Right lung (tissue), 10 donors: Measurements from ENCODE around the gene HFM1. TPM values are rescaled to one million over a fixed set of nuclear protein-coding genes. Genes with fewer than 3 reads are reported as not detected.
A peak's percentile ranks its signal among the peaks of the same experiment; 100 is the strongest.
"Not testable (repeated sequence)": the region's sequence is repeated elsewhere in the genome, so short reads cannot be mapped to it uniquely, and the experiment has no call there.

Experiments used
- DNase-seq, 2 donors: peaks; one replicate each; pipeline ENCODE4 v3.0.0-alpha.2; 2013
- long read RNA-seq, 8 donors: transcript quantifications; one replicate each; lab custom pipeline, GENCODE V29; 2026
- polyA plus RNA-seq, 5 donors: library from polyadenylated mRNA; unstranded; fragments of 120-200 nt; gene quantifications; one replicate each; pipeline versions ENCODE4 v1.2.1 to v1.2.3, GENCODE V29; 2013; ENCODE audit warnings: inconsistent platforms in 1 of 5, low replicate concordance in 1 of 5; ENCODE audit not compliant: insufficient read length in 5 of 5, insufficient read depth in 1 of 5

HFM1 gene, protein sequence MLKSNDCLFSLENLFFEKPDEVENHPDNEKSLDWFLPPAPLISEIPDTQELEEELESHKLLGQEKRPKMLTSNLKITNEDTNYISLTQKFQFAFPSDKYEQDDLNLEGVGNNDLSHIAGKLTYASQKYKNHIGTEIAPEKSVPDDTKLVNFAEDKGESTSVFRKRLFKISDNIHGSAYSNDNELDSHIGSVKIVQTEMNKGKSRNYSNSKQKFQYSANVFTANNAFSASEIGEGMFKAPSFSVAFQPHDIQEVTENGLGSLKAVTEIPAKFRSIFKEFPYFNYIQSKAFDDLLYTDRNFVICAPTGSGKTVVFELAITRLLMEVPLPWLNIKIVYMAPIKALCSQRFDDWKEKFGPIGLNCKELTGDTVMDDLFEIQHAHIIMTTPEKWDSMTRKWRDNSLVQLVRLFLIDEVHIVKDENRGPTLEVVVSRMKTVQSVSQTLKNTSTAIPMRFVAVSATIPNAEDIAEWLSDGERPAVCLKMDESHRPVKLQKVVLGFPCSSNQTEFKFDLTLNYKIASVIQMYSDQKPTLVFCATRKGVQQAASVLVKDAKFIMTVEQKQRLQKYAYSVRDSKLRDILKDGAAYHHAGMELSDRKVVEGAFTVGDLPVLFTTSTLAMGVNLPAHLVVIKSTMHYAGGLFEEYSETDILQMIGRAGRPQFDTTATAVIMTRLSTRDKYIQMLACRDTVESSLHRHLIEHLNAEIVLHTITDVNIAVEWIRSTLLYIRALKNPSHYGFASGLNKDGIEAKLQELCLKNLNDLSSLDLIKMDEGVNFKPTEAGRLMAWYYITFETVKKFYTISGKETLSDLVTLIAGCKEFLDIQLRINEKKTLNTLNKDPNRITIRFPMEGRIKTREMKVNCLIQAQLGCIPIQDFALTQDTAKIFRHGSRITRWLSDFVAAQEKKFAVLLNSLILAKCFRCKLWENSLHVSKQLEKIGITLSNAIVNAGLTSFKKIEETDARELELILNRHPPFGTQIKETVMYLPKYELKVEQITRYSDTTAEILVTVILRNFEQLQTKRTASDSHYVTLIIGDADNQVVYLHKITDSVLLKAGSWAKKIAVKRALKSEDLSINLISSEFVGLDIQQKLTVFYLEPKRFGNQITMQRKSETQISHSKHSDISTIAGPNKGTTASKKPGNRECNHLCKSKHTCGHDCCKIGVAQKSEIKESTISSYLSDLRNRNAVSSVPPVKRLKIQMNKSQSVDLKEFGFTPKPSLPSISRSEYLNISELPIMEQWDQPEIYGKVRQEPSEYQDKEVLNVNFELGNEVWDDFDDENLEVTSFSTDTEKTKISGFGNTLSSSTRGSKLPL (N-terminal part only)
- 10 to 100 TPM in 4 of 5 donors, 1 to 10 TPM in 1; 6.4 to 13.7 (median 11.7) TPM for polyA plus RNA-seq
- long read RNA-seq, donor 1, result 0 reads
- long read RNA-seq, donor 2, result 0 reads
- long read RNA-seq, donor 3, result 0 reads
- long read RNA-seq, donor 4, result 0 reads
- long read RNA-seq, donor 5, result 0 reads
- long read RNA-seq, donor 6, result 0 reads
- long read RNA-seq, donor 7, result 0 reads
- long read RNA-seq, donor 8, result 0 reads

GRCh38 chr1:91404151-91405012 lies at the start of gene HFM1:
HFM1 (minus strand) TSS chr1:91404837; CDS start chr1:91401082, 3,755 bp downstream.
- peak; percentile 86 to 88 for DNase-seq

GRCh38 chr1:91454136-91454535 lies 49.5 kb upstream of the HFM1 start:
- DNase-seq, result no peak

DNA sequence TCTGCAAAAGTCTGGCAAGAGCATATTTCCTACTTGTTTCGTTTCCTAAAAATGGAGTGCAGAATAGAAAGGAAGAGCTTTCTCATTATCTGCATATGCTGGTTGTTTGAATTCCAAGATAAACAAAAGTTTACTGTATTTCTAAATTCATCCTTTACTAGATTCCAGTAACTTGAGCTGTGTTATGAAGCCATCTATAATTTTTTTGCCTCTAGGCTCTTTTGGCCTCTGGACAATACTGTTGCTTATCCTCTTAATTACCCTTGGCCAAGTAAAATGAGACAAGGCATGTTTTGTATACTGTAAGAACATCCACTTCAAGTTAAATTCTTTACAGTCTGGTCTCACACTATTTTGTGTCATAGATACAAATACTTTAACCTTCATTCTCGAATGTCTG lies 45.6 kb upstream of the HFM1 start:
- peak in 1 of 2 donors; percentile 12 for DNase-seq

- DNase-seq, result not testable (repeated sequence)
These were observed 43.1 kb upstream of the HFM1 start for GRCh38 chr1:91447782-91448181.

DNA sequence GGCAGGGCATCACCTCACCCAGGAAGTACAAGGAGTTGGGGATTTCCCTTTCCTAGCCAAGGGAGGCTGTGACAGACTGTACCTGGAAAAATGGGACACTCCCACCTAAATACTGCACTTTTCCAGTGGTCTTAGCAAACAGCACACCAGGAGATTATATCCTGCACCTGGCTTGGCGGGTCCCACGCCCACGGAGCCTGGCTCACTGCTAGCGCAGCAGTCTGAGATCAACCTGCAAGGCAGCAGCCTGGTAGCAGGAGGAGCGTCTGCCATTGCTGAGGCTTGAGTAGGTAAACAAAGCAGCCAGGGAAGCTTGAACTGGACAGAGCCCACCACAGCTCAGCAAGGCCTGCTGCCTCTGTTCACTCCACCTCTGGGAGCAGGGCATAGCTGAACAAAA lies 37.3 kb upstream of the HFM1 start:
- not testable (repeated sequence) for DNase-seq

GRCh38 chr1:91440847-91441246 lies 36.2 kb upstream of the HFM1 start:
- DNase-seq, result no peak

DNA sequence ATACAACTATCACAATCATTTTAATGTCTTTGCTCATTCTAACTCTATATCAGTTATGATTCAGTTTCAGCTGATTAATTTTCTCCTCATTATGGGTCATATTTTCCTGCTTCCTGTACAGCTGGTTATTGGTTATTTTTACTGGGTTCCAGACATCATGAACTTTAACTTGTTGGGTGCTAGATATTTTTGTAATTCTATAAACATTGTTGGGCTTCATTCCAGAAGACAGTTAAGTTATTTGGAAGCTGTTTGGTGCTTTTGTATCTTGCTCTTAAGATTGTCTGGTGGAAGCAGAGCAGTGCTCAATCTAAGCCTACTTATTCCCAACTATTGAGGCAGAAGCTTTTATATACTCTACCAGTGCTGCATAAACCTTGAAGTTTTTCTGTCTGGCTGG lies 34.4 kb upstream of the HFM1 start:
- peak in 1 of 2 donors; percentile 5 for DNase-seq

DNA sequence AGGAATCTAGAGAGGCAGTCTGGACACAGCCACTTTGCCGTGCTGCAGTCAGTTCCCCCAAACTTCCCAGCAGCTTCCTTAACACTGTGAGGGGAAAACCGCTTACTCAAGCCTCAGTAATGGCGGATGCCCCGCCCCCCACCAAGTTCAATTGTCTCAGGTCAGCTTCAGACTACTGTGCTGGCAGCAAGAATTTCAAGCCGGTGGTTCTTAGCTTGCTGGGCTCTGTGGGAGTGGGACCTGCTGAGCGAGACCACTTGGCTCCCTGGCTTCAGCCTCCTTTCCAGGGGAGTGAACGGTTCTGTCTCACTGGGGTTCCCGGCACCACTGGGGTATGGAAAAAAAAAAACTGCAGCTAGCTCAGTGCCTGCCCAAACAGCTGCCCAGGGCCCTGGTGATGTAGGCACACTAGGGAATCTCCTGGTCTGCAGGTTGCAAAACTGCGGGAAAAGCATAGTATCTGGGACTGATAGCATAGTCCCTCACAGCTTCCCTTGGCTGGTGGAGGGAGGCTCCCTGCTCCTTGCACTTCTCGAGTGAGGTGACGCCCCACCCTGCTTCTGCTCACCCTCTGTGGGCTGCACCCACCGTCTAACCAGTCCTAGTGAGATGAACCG lies 23.7 kb upstream of the HFM1 start:
- DNase-seq, result no peak

GRCh38 chr1:91427741-91428140 lies 23.1 kb upstream of the HFM1 start:
- no peak for DNase-seq

DNA sequence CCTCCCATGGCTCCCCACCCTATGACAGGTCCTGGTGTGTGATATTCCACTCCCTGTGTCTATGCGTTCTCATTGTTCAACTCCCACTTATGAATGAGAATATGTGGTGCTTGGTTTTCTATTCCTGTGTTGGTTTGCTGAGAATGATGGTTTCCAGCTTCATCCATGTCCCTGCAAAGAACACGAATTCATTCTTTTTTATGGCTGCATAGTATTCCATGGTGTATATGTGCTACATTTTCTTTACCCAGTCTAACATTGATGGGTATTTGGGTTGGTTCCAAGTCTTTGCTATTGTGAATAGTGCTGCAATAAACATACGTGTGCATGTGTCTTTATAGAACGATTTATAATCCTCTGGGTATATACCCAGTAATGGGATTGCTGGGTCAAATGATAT lies 17.9 kb upstream of the HFM1 start:
- DNase-seq, result not testable (repeated sequence)

GRCh38 chr1:91412371-91412770 lies 7.7 kb upstream of the HFM1 start:
- DNase-seq, result no peak

DNA sequence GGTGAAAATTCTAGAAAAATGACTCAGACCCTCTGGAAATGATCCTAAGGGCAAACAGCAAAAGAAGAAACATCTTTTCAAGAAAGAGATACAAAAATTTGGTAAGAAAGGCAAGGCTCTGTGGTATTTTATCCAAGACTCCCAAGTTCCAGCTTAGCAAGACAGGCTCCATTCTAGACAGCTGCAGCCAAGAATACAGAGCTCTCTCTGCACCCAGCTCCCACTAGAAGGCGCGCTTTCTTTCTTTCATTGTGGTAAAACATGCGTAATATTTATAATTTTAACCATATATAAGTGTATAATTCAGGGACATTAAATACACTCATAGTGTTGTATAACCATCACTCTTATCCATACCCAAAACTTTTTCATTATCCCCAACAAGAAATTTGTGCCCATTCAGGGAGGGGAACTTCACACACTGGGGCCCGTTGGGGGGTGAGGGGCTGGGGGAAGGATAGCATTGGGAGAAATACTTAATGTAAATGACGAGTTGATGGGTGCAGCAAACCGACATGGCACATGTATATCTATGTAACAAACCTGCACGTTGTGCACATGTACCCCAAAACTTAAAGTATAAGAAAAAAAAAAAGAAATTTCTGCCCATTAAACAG lies 2.2 kb upstream of the HFM1 start:
- DNase-seq, result no peak

DNA sequence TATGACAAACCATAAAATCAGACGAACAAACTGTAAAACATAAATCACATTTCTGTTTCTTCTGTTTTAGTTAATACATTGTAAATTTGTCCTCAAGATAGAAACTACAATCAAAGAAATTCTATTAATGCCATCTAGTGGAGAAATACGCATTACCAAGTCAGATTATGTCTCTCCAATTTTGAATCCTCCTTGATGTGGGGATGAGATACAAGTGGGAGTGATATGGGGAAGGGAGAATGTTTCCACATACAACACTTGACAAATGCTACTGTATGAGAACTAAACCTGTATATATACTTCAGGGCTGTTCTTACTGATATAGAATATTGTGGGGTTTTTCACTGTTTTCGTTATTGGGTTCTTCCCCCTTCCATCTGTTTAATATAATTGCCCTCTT lies 2.6 kb downstream of the HFM1 start:
- DNase-seq, result no peak

- no peak for DNase-seq
These were observed 4.4 kb downstream of the HFM1 start for GRCh38 chr1:91400133-91400725.

- no peak for DNase-seq
These were observed 6.3 kb downstream of the HFM1 start for GRCh38 chr1:91398291-91398690.

DNA sequence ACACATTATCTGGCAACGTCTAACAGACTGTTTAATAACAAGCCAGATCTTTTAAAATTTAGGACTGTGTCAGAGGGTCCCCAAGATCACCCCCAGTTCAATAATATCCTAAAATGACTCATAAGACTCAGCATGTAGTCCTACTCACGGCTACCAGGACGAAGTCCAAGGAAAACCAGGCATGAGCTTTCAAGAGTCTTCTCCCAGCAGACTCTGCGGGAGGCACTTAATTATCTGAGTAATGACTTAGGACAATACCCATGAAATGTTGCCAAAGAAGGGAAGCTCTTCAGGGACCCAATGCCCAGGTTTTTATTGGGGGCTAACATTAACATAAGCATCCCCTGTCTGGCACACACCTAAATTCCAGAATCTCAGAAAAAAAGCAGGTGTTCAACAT lies 7.0 kb downstream of the HFM1 start:
- DNase-seq, result no peak

DNA sequence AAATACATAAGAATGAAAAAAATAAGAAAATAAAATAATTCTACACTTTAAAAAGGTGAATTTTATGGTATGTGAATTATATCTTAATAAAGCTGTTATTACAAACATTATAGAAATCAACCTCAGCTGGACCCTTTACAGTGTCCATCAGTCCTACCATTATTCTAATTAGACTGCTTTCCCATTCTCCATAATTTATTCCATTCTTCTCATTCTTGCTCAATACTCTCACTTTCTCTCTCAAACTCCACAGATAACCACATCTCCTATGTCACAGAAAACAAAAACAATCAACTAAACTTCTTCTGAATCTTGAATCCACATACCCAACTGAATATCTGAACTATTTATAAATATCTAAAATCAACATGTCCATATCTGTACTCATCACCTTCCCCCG lies 11.6 kb downstream of the HFM1 start:
- no peak for DNase-seq

- DNase-seq, result no peak
These were observed 18.5 kb downstream of the HFM1 start for GRCh38 chr1:91386109-91386508.

GRCh38 chr1:91383456-91383855 lies 21.2 kb downstream of the HFM1 start:
- DNase-seq, result no peak
